ENCODE measurements around the gene DTHD1. TPM values are rescaled to one million over a fixed set of nuclear protein-coding genes. Genes with fewer than 3 reads are reported as not detected.

The DTHD1 gene
- polyA plus RNA-seq, 1 donor (not counting 4 experiments of a cell fraction or from before 2014, with no cell fraction given), result not detected

GRCh38 chr4:36353998-36354397, 72.6 kb downstream of the DTHD1 start:
- H2AFZ ChIP-seq (ENCODE audit: control insufficient read depth, low read length), result no peak overlapping the region
- H4K20me1 ChIP-seq (ENCODE audit: control insufficient read depth, extremely low read depth, insufficient read depth, low read length), result no peaks in the 10 kb centered on the region
- H3K9me3 ChIP-seq (ENCODE audit: control insufficient read depth, low read depth, low read length), result no peaks in the 10 kb centered on the region
- no peaks in the 10 kb centered on the region for H3K36me3 ChIP-seq (ENCODE audit: control insufficient read depth in 2 of 2, extremely low read depth in 1 of 2, insufficient read depth in 2 of 2, low read length in 2 of 2)
- H3K9me1 ChIP-seq (ENCODE audit: control insufficient read depth, extremely low read depth, insufficient read depth, low read length), result no peaks in the 10 kb centered on the region
- dilution Hi-C loops (cut with MboI; ENCODE audit: extremely low pct_ligation_motif_present, low sequenced_read_pairs), result no loop called here
- H3K9ac ChIP-seq (ENCODE audit: control insufficient read depth, extremely low read depth, insufficient read depth, low read length), result no peak overlapping the region
- H3K27me3 ChIP-seq (ENCODE audit: control insufficient read depth, extremely low read depth, insufficient read depth, low read length), result no peaks in the 10 kb centered on the region
- no peak overlapping the region for H3K4me2 ChIP-seq (ENCODE audit: control insufficient read depth, extremely low read depth, insufficient read depth, low read depth, low read length)
- FAIRE-seq (no peak), DNase-seq (ENCODE audit: low read depth, low spot score) (no peak)
- peaks cover 5% of the 10 kb centered on the region for H3K4me1 ChIP-seq (ENCODE audit: control insufficient read depth, extremely low read depth, insufficient read depth, low read length)
- no peaks in the 10 kb centered on the region for H3K79me2 ChIP-seq (ENCODE audit: control insufficient read depth, insufficient read depth, low read length)
- TF ChIP-seq CTCF (optimal IDR thresholded peaks at IDR 0.05 in 1 of 3, IDR thresholded peaks at IDR 0.05 in 1 of 3, conservative IDR thresholded peaks at IDR 0.05 in 1 of 3; ENCODE audit: extremely low read depth in 1 of 3, insufficient read depth in 2 of 3, low read length in 3 of 3) (no peak), EZH2 (IDR thresholded peaks at IDR 0.05; ENCODE audit: low read length) (no peak)
- H3K4me3 ChIP-seq (ENCODE audit: control insufficient read depth in 2 of 3, extremely low read depth in 1 of 3, insufficient read depth in 2 of 3, low read depth in 1 of 3, low read length in 3 of 3), result no peak overlapping the region
- H3K27ac ChIP-seq (ENCODE audit: control insufficient read depth, insufficient read depth, low read length), result no peak overlapping the region

GRCh38 chr4:36358173-36358572, 76.8 kb downstream of the DTHD1 start:
- FAIRE-seq, result peak; percentile 66
- no peak overlapping the region for H3K4me3 ChIP-seq (ENCODE audit: control insufficient read depth in 2 of 3, extremely low read depth in 1 of 3, insufficient read depth in 2 of 3, low read depth in 1 of 3, low read length in 3 of 3)
- H3K9me3 ChIP-seq (ENCODE audit: control insufficient read depth, low read depth, low read length), result no peaks in the 10 kb centered on the region
- peak overlapping the region; percentile 11 for H2AFZ ChIP-seq (ENCODE audit: control insufficient read depth, low read length)
- H3K4me2 ChIP-seq (ENCODE audit: control insufficient read depth, extremely low read depth, insufficient read depth, low read depth, low read length), result peak overlapping the region; percentile 17
- no peak for DNase-seq (ENCODE audit: low read depth, low spot score)
- peaks cover 5% of the 10 kb centered on the region for H3K4me1 ChIP-seq (ENCODE audit: control insufficient read depth, extremely low read depth, insufficient read depth, low read length)
- H3K27ac ChIP-seq (ENCODE audit: control insufficient read depth, insufficient read depth, low read length), result no peak overlapping the region
- H3K36me3 ChIP-seq (ENCODE audit: control insufficient read depth in 2 of 2, extremely low read depth in 1 of 2, insufficient read depth in 2 of 2, low read length in 2 of 2), result no peaks in the 10 kb centered on the region
- H3K9me1 ChIP-seq (ENCODE audit: control insufficient read depth, extremely low read depth, insufficient read depth, low read length), result no peaks in the 10 kb centered on the region
- no peaks in the 10 kb centered on the region for H4K20me1 ChIP-seq (ENCODE audit: control insufficient read depth, extremely low read depth, insufficient read depth, low read length)
- TF ChIP-seq CTCF (optimal IDR thresholded peaks at IDR 0.05 in 1 of 3, IDR thresholded peaks at IDR 0.05 in 1 of 3, conservative IDR thresholded peaks at IDR 0.05 in 1 of 3; ENCODE audit: extremely low read depth in 1 of 3, insufficient read depth in 2 of 3, low read length in 3 of 3) (no peak), EZH2 (IDR thresholded peaks at IDR 0.05; ENCODE audit: low read length) (no peak)
- no peaks in the 10 kb centered on the region for H3K27me3 ChIP-seq (ENCODE audit: control insufficient read depth, extremely low read depth, insufficient read depth, low read length)
- H3K79me2 ChIP-seq (ENCODE audit: control insufficient read depth, insufficient read depth, low read length), result no peaks in the 10 kb centered on the region
- H3K9ac ChIP-seq (ENCODE audit: control insufficient read depth, extremely low read depth, insufficient read depth, low read length), result no peak overlapping the region
- dilution Hi-C loops (cut with MboI; ENCODE audit: extremely low pct_ligation_motif_present, low sequenced_read_pairs), result no loop called here

Measured in keratinocyte (primary cell).